ENCODE measurements around the gene HACD4.
"Not testable (repeated sequence)": the region's sequence is repeated elsewhere in the genome, so short reads cannot be mapped to it uniquely, and the experiment has no call there.

HACD4 gene

DNA sequence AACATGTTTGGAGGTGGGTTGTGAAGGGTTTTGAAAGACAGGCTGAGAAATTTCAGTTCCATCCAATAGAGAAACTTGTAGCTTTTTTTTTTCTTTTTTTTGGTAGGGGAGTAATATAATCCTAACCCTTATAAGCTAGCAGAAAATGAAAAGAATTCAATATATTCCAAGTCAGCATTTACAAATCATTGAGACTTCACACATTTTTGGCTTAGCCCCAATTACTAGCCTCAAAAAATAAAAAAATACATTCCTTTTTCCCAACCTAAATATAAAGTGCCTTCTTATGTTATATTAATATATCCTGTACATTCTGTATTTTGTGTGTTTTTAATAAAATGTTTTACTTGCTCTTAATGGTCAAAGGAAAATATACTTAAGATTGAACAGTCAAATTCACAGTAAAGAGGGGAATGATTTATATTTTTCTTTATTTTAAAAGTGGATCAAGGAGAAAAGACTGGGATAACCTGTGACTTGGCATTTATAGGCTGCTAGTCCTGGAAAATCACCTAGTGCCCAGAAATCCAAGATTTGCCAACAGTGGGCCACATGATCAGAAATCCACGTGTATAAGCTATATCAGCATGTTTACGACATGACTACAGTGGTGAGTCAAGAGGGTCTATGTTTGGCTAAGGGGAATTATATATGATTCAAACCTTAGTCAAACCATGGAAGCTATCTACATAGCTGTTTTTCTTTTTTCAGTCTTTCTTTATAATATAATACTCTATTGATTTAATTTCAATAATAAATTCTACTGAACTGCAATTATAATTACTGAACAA is 14.5 kb downstream of the HACD4 start:
- DNase-seq: no peak

DNA sequence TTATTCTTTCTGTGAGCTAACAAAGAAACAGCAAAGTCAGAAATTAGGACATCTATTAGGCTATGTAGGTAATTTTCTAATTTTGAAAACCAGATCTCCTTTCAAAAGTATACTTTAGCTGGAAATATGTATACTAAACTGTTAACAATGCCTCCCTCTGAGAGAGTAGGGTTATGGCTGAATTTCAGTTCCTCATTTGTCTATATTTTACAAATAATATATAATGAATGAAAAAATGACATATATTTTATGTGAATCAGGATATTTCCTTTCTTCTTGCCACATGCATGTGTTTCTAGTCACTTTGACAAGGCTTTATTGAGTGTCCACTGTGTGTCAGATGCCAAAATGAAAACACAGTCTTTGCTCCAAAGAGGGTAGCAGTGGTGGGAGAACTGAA is 15.4 kb downstream of the HACD4 start:
- peak in 1 of 14 donors; percentile 3 for DNase-seq

DNA sequence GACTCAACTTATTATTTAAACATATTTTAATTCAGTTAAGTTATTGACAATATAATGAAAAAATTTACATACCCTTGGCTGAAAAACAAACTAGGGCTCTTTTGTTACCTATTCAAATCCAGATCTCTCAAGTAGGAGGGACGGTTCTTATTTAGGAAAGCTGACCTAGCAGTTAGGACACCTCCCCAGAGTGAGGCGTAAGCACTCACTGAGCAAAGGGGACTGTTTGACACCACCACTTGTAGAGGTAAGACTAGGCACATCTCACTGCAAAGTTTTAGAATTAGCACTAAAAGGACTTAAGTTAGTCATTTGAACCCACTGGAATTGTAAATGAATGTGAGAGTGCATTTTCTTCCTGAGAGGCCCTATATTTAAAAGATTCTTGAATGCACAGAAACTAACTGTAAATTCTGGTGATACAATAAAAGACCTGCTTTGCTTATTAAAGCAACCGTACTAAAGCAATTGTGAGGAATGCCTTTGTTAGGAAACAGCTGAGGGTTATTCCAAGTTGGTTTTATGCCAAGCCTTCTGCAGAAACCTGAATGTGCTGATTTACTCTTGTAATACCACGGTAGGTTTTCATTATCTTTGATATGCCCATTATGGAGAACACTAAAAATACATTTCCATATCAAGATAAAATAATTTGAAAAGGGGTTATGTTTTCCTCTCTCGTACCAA is 16.2 kb downstream of the HACD4 start:
- peak in 1 of 14 donors; percentile 53 for DNase-seq

DNA sequence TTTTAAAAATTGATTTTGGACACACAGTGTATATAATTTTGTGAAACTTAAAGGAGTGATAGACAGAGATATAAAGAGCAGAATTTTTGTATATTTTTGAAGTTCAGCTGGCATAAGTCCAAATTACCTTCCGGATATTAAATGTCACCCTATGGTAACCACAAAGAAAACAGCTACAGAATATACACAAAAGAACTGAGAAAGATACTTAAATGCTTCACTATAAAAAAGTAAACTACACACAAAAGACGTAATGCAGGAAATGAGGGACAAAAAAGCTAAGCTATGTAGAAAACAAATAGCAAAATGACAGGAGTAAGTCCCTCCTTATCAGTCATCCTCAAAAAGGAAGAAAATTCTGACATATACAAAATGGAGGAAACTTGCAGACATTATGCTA is 29.4 kb downstream of the HACD4 start:
- no peak for DNase-seq

DNA sequence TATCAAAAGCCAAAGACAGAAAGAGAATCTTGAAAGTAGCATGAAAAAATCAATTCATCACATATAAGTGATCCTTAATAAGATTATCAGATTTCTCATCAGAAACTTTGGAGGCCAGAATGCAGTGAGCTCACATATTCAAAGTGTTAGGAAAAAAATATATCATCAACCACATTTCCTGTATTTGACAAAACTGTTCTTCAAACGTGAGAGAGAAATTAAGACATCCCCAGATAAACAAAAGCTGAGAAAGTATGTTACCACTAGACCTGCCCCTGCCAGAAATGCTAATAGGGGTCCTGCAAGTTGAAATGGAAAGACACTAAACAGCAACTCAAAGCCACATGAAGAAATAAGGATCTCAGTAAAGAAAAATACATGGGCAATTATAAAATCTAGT is 29.9 kb downstream of the HACD4 start:
- DNase-seq: no peak

DNA sequence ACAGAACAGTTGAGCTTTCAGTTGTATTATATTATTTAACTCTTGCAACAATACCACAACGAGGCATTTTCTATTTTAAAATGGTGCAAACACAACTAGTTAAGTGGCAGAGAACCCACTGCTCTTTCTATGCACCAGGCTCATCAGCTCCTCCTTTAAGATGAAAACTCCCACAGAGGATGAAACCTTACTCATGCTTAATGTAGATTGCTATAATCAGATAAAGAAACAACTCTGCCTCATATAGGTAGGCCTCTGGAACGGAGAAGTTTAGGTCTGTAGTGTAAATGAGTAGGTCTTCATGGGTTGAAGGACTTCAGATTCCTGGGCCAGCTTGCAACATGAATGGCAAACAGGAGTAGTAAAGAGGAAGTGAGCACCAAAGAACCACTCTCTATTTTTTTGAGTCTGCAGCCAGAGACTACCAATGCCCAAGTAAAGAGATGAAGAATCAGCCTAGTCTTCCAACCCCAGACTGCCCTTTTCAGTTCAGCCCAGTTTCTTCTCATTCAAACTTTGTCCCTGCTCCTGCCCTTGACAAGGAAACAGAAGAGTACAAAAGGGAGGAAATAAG is 33.9 kb downstream of the HACD4 start:
- DNase-seq: no peak

DNA sequence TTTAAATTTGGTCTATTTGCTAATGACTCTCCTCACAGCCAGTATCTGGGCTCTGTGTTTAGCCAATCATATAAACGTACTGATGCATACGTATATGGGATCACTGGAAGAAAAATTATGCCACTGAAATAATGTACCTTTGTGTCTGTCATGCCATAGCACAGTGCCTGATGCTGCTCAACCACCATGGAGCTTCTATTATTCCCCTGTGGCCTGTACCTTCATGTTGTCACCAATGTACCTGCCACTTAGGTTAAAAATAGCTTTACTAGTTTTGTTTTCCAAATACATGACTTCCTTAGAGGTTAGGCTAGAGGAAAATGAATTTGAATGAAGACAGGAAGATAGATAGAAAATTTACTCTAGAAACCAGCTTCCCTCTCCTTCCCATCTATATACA is 34.6 kb downstream of the HACD4 start:
- DNase-seq: no peak

DNA sequence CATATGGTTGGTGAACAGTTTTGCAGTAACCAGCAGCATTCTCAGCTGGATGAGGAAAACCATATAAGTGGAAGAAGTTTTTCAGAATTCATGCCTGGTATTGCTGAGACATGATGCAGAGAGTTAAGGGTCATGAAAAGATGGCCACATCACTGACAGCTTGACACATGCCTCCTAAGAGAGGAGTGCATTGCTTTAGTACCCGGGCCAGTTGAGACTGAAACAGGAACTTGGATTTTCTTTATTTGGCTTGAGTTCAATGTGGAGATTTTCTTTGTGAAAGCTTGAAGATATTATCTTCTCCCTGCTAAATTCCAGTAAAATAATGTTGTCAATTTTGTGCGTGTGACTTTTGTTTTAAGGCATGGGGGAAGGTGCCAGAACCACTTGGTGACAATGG is 35.8 kb downstream of the HACD4 start:
- no peak for DNase-seq

DNA sequence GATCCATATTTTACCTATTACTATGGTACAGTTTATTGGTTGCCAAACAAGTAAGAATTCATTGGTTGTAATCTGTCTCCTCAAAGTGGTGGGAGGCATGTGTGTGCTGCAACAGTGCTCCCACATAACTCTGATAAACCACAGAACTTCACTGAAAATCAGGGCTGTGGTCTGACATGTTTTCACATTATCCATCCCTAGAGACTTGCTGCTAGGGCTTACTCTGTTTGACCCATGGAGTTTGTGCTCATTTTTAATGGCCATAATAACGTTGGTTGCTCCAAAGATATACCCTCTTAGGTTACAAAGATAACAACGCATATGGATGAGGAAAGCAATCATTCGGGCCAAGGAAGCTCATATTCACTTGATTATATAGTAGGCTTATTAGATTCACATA is 37.0 kb downstream of the HACD4 start:
- no peak for DNase-seq

DNA sequence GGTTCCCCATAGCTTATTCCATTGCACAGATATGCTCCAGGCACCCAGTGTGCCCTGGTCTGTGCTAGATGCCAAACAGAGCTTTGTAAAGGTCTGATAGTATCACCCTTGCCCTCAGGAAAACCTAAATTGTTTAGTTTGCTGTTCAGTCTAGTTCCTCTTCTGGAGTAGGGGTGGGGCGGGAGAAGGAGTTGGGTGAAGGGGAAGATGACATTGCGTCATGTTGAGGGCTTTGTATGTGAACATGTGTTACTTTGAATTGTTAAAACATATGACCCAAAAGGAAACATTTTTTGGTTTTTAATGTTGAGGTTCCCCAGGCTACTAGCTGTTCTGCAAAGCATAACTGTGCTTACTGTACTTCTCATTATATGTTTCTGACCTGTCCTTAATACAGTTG is 40.6 kb downstream of the HACD4 start:
- DNase-seq: peak in 1 of 14 donors; percentile 9

DNA sequence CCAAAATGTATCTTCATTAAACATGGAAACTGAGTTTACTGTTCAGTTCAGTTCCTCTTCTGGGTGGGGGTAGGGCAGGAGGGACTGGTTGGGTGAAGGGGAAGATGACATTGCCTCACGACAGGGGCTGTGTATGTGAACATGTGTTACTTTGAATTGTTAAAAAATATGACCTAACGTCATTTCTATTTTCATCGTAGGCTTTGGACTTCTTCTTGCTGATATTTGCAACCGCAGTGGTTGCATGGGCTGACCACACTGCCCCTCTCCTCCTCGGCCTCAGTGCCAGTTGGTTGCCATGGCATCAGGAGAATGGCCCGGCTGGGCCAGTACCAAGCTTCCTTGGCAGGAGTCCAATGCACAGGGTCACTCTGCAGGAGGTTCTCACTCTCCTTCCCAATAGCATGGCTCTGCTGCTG is 41.5 kb downstream of the HACD4 start:
- DNase-seq: peak in 12 of 14 donors; percentile 18 to 98 (median 63)

DNA sequence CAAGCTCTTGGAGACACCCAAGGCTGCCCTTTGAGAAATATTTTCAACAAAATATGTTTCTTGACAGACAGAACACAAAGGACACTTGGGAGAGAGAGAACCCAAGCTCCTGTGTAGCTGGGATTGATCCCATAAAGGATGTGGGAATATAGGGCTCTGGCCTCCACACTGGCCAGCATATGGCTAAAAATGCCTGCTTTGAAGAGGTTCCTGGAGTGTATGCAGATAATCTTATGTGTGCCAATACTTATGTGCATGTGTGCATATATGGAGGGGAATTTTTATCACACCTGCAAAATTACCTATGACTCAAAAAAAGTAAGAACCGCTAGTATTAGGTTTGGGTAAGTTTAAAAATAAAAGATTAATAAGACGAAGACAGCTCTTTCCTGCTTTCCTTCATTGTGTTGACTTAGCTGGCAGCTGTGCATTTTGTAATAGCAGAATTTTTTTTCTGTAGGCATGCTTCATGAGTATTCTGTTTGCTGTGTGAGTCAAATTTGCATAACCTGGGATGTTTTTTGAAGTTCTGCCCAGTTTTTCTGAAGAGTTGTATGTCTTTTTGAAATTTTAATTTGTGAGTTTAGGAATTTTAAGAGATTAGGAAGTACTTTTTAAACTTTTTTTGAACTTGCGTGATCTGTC is 42.6 kb downstream of the HACD4 start:
- DNase-seq: peak in 1 of 14 donors; percentile 17

DNA sequence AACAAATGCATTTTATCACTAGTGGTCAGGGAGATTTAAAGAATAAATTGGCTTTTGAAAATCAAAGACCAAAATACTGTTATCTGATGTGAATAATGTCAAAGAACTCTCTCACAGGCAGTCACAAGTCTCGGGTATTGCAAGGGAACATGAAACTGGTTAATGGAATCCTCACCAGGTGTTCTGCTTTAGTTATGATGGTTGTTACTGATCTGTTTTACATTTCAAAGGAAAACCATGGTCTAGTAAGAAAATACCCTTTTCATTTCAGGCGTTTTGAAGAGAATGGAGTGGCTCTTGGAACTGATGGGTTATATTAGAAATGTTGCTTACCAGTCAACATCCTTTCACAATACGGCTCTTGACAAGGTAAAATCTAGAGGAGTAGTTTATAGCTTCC is 43.4 kb downstream of the HACD4 start:
- peak in 1 of 14 donors; percentile 36 for DNase-seq

DNA sequence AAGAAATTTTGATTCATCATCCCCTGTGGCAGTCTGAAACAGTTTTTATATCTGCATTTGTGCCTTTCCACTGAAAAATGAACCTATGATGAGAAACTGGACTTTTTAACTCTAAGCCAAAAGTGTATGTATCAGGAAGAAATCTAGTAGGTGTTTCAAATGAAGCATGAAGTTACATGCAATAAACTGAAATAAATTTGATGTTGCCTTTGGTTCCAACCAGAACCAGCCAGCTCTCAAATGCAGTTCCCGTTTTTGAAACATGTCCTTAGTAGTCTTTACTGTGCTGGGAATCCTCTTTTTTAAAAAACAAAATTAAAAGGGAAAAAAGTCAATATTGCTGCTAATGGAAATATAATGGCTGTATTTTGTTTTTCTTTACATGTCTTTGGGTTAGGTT is 43.9 kb downstream of the HACD4 start:
- peak in 1 of 14 donors; percentile 36 for DNase-seq

DNA sequence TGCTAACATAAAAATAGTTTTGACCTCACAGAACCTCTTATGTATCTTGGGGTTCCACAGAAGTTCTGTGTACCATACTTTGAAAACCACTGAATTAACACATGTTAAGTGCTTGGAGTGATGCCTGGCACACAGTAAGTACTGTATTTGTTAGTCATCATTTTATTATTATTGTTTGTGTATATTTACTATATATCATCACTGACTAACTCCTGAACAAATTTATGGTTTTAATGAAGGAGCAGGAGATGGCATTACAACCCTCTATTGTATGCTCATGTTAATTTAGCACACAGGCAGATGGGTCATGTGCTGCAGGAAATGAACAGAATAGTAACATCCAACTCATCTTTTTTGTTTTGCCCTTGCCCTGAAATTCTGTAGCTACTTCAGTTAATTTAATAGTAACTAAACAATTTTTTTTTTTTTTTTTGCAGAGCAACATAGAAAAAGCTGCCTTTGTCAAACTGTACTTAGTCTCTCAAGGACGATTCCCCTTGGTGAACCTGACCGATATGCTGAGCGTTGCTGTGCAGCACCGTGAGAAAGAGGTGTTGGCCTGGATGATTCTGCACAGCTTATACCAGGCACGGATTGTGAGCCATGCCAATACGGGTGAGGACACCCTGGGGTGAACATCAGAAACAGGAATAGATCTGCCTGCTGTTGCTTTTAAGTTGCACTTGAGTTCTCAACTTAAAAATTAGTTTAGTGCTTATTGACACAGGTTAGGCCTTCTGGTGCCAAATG is 45.4 kb downstream of the HACD4 start:
- peak in 1 of 14 donors; percentile 79 for DNase-seq

DNA sequence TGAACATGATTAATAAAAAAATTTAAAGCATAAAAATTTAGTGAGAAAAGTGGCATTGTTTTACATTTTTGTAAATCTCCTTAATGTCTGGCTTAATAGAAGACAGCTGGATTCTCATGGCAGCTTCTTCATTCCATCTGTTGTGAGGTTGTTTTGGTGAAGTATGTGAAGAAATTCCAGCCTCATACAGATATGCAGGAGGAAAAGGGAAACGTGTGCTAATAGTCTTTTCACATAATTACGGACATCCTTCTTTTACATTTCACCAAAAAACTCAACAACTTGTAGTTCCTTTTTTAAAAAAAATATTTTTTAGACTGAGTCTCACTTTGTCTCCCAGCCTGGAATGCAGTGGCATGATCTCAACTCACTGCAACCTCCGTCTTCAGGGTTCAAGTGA is 46.9 kb downstream of the HACD4 start:
- DNase-seq: no peak

DNA sequence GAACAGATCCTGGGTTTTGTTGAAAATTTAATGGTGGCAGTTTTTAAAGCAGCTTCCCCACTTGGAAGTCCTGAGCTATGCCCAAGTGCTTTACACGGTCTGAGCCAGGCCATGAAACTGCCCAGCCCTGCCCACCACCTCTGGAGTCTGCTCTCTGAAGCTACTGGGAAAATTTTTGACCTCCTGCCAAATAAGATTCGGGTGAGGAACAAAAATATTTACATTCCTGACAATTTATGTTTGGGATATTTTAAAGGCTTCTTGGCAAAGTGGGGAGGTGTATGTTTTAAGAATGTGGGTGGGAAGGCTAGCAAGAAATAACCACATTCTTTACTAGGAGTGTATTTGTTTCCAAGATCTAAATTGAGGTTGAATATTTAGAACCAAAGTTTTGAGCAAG is 50.0 kb downstream of the HACD4 start:
- DNase-seq: peak in 1 of 14 donors; percentile 33

DNA sequence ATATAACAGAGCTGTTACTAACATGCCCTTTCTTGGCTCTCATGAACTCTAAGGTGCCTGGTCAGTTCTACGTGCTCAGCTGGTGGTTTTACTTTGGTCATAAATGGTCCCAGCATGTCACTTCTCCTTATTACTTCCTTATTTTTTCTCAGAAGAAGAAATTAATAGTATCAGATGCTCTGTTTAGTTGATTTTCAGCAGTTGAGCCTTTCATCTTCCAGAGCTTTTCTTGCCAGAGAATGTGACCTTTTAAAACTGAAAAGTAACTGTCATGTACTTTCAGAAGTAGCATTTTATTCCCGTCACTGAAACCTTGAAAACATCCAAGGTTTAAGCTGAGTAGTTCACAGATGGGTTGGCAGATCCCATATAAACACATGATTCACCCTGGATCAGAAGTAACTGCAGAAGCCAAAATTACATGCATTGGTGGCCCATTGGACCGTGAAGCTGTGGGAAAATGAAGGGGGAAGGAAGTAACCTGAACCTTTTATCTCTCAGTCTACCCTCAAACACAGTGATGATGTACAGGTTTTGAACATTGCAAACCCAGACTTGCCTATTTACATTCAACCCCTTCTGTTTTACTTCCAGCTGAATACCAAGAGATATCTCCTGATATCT is 50.5 kb downstream of the HACD4 start:
- peak in 1 of 14 donors; percentile 51 for DNase-seq

DNA sequence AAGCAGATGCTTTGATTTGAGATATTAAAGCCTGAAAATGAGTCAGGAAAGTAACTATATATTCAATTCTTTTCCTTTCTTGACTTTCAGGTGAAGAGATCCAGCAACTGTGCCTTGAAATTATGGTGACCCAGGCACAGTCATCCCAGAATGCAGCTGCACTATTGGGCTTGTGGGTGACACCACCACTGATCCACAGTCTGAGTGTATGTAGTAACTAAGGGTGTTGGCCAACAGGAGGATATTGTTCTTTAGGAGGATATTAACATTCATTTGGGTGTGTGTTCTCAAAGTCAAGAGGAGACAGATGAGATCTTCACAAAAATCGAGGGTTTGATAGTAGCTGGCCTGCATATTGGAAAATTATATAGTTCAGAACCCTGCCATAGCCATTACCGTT is 53.2 kb downstream of the HACD4 start:
- DNase-seq: no peak

DNA sequence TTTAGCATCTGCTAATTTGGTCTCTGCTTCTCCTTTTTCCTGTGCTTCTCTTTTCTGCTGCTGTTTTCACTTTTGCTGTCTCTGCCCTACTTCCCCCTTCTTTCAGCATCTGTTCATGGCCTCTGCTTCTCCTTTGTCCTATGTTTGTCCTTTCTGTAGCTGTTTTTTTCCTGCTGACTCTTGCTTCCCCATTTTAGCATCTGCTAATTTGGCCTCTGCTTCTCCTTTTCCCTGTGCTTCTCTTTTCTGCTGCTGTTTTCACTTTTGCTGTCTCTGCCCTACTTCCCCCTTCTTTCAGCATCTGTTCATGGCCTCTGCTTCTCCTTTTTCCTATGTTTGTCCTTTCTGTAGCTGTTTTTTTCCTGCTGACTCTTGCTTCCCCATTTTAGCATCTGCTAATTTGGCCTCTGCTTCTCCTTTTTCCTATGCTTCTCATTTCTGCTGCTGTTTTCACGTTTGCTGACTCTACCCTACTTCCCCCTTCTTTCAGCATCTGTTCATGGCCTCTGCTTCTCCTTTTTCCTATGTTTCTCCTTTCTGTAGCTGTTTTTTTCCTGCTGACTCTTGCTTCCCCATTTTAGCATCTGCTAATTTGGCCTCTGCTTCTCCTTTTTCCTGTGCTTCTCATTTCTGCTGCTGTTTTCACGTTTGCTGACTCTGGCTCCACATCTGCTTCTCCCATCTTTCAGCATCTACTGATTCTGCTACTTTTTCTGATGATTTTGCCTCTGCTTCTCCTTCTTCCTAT is 57.1 kb downstream of the HACD4 start:
- not testable (repeated sequence) for DNase-seq
